Thyroid gland (tissue), 4 donors: ENCODE measurements around the gene HSPB8.

Experiments
- POLR2A ChIP-seq, 2 donors: fragments of 450-650 bp; IDR thresholded peaks; one replicate each; pipeline ENCODE4 v1.6.1; 2017; ENCODE audit warnings: antibody characterized with exemption in 2 of 2, mild to moderate bottlenecking in 2 of 2, moderate library complexity in 1 of 2
- TF ChIP-seq, protein P1 (sequence below), 6 experiments: fragments of 200-600 bp in 3 of 6; fragments of 450-650 bp in 3 of 6; sonication (generic) in 3 of 6; IDR thresholded peaks; one replicate each; pipeline ENCODE4 v1.5.1; 2016 to 2019; ENCODE audit warnings: antibody characterized with exemption in 6 of 6, mild to moderate bottlenecking in 2 of 6, inconsistent platforms in 1 of 6, moderate library complexity in 1 of 6

DNA sequence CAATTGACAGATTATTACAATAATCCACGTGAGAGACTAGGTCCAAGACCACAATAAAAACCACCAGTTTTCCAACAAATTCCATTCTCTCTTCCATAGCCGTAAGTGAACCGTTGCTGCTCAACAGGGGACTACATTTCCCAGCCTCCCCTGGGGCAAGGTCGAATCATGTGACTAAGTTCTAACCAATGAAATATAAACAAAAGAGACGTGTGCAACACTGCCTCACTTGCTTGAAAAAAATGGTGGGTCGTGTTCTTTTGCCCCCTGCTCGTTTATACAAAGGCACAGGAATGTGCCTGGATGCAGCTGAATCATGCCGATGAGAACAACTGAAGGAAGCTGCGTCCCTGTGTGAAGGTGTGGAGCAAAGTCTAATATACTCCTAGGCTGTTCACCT lies 51.1 kb downstream of the HSPB8 start:
- TF ChIP-seq, protein P1, sequence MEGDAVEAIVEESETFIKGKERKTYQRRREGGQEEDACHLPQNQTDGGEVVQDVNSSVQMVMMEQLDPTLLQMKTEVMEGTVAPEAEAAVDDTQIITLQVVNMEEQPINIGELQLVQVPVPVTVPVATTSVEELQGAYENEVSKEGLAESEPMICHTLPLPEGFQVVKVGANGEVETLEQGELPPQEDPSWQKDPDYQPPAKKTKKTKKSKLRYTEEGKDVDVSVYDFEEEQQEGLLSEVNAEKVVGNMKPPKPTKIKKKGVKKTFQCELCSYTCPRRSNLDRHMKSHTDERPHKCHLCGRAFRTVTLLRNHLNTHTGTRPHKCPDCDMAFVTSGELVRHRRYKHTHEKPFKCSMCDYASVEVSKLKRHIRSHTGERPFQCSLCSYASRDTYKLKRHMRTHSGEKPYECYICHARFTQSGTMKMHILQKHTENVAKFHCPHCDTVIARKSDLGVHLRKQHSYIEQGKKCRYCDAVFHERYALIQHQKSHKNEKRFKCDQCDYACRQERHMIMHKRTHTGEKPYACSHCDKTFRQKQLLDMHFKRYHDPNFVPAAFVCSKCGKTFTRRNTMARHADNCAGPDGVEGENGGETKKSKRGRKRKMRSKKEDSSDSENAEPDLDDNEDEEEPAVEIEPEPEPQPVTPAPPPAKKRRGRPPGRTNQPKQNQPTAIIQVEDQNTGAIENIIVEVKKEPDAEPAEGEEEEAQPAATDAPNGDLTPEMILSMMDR (IDR thresholded peaks at IDR 0.05): no peak
- no peak for TF ChIP-seq POLR2A (IDR thresholded peaks at IDR 0.05)
